ENCODE measurements around the gene RETN.

The RETN gene

GRCh38 chr19:7685546-7686445 is 16.9 kb downstream of the RETN start:
- no peak for DNase-seq

GRCh38 chr19:7687177-7687576 is 18.3 kb downstream of the RETN start:
- DNase-seq = no peak

- no peak for DNase-seq
These were observed 20.3 kb downstream of the RETN start for GRCh38 chr19:7689165-7689564.

- no peak for DNase-seq
These were observed 22.0 kb downstream of the RETN start for GRCh38 chr19:7690779-7691258.

- no peak for DNase-seq
These were observed 22.6 kb downstream of the RETN start for GRCh38 chr19:7691497-7691896.

- no peak for DNase-seq
These were observed 23.7 kb downstream of the RETN start for GRCh38 chr19:7692417-7693088.

- DNase-seq = no peak
These were observed 25.6 kb downstream of the RETN start for GRCh38 chr19:7694499-7694898.

GRCh38 chr19:7697721-7698287 is 29.0 kb downstream of the RETN start:
- DNase-seq = no peak

- DNase-seq = no peak
These were observed 29.7 kb downstream of the RETN start for GRCh38 chr19:7698583-7698982.

- DNase-seq = no peak
These were observed 30.2 kb downstream of the RETN start for GRCh38 chr19:7699003-7699402.

GRCh38 chr19:7699417-7700401 is 30.9 kb downstream of the RETN start:
- no peak for DNase-seq

GRCh38 chr19:7701049-7701653 is 32.3 kb downstream of the RETN start:
- no peak for DNase-seq

GRCh38 chr19:7701654-7702457 is 33.0 kb downstream of the RETN start, which contains the start of gene FCER2:
FCER2 (minus strand) TSS chr19:7702131; CDS start chr19:7699760, 2,371 bp downstream.
- DNase-seq = no peak

- no peak for DNase-seq
These were observed 34.5 kb downstream of the RETN start for GRCh38 chr19:7703332-7703731.

GRCh38 chr19:7704280-7705060 is 35.6 kb downstream of the RETN start:
- no peak for DNase-seq

GRCh38 chr19:7705387-7706187 is 36.7 kb downstream of the RETN start:
- no peak for DNase-seq

GRCh38 chr19:7706188-7706954 is 37.5 kb downstream of the RETN start:
- DNase-seq = no peak

GRCh38 chr19:7706955-7707456 is 38.2 kb downstream of the RETN start:
- no peak for DNase-seq
